Endothelial cell of umbilical vein (primary cell): Measurements from ENCODE around the gene POLR3A. TPM values are rescaled to one million over a fixed set of nuclear protein-coding genes. Genes with fewer than 3 reads are reported as not detected.

Experiments
- BruUV-seq: library from RNA; stranded (reverse); fragments of 400-500 nt; replicated peaks from 2 replicates; lab custom pipeline; 2021; lab: Mats Ljungman, UMichigan
- CTCF ChIA-PET: fragments of 300-600, 350-600 bp; sonication (Branson Sonifier 250); formaldehyde crosslinking; loops from one replicate; lab custom pipeline; 2021; ENCODE audit warnings: antibody characterized with exemption, inconsistent platforms; lab: Charles Lee
- POLR2A ChIA-PET: fragments of 300-600, 350-600 bp; sonication (Branson Sonifier 250); formaldehyde crosslinking; loops from one replicate; lab custom pipeline; 2021; ENCODE audit warnings: antibody characterized with exemption, inconsistent platforms; lab: Charles Lee
- DNase-seq: peaks from one replicate; pipeline ENCODE4 v3.0.0-alpha.2; 2011; ENCODE audit warnings: low read depth, low spot score
- FAIRE-seq: peaks from 2 replicates; lab custom pipeline; 2011; peaks lifted over from hg19 to GRCh38; lab: Jason Lieb, UNC
- H2AFZ ChIP-seq: 2 replicates; pipeline ENCODE4 v1.6.0; 2012; ENCODE audit warnings: low read depth, low read length, control low read depth, inconsistent platforms
- H3K27ac ChIP-seq: 2 replicates; pipeline ENCODE4 v1.5.1; 2011; ENCODE audit warnings: low read depth, mild to moderate bottlenecking, control low read depth, low read length, moderate library complexity; ENCODE audit not compliant: insufficient read depth
- H3K27me3 ChIP-seq, 2 experiments: 2 replicates each; pipeline versions ENCODE4 v1.6.0 to v1.6.1; 2011; ENCODE audit warnings: low read length in 2 of 2, mixed read lengths in 1 of 2; ENCODE audit not compliant: control insufficient read depth in 2 of 2, insufficient read depth in 2 of 2
- H3K36me3 ChIP-seq, 2 experiments: 2 replicates in 1 of 2; 3 replicates in 1 of 2; pipeline ENCODE4 v1.5.1; 2011; ENCODE audit warnings: low read length in 2 of 2, mild to moderate bottlenecking in 1 of 2, moderate library complexity in 1 of 2; ENCODE audit not compliant: control insufficient read depth in 2 of 2, insufficient read depth in 2 of 2; ENCODE audit errors: extremely low read depth in 1 of 2
- H3K4me1 ChIP-seq: 3 replicates; pipeline ENCODE4 v1.5.1; 2011; ENCODE audit warnings: mild to moderate bottlenecking, low read length; ENCODE audit not compliant: control insufficient read depth, insufficient read depth; ENCODE audit errors: extremely low read depth
- H3K4me2 ChIP-seq: 2 replicates; pipeline ENCODE4 v1.6.1; 2011; ENCODE audit warnings: low read length, control low read depth, mixed read lengths; ENCODE audit not compliant: insufficient read depth
- H3K4me3 ChIP-seq, 3 experiments: fragments of 200-600 bp in 1 of 3; sonication (generic), shearing (Covaris generic) in 1 of 3; replicated peaks in 1 of 3; 2 replicates each; pipeline ENCODE4 v1.5.1; 2011 to 2016; ENCODE audit warnings: control low read depth in 3 of 3, low read length in 3 of 3, mild to moderate bottlenecking in 2 of 3, inconsistent platforms in 1 of 3, low read depth in 1 of 3, moderate library complexity in 1 of 3; ENCODE audit not compliant: insufficient read depth in 1 of 3
- H3K79me2 ChIP-seq: 2 replicates; pipeline ENCODE4 v1.6.0; 2012; ENCODE audit warnings: low read length, inconsistent platforms; ENCODE audit not compliant: control insufficient read depth, insufficient read depth
- H3K9ac ChIP-seq: replicated peaks from 2 replicates; pipeline ENCODE3; 2011; ENCODE audit warnings: low read length, control low read depth; ENCODE audit not compliant: insufficient read depth; ENCODE audit errors: extremely low read depth
- H3K9me1 ChIP-seq: replicated peaks from 3 replicates; pipeline ENCODE4 v1.6.0; 2011; ENCODE audit warnings: mild to moderate bottlenecking, low read length; ENCODE audit not compliant: control insufficient read depth, insufficient read depth; ENCODE audit errors: extremely low read depth
- H3K9me3 ChIP-seq: replicated peaks from 2 replicates; pipeline ENCODE4 v1.5.1; 2012; ENCODE audit warnings: low read length, inconsistent platforms; ENCODE audit not compliant: control insufficient read depth, insufficient read depth
- H4K20me1 ChIP-seq: replicated peaks from 2 replicates; pipeline ENCODE3; 2011; ENCODE audit warnings: mild to moderate bottlenecking, low read length; ENCODE audit not compliant: control insufficient read depth, insufficient read depth; ENCODE audit errors: extremely low read depth
- EZH2 ChIP-seq: IDR thresholded peaks from 2 replicates; pipeline ENCODE4 v1.6.1; 2012; ENCODE audit warnings: borderline replicate concordance, low read depth, mild to moderate bottlenecking, moderate library complexity, low read length, inconsistent platforms; ENCODE audit not compliant: severe bottlenecking
- FOS ChIP-seq: IDR thresholded peaks from 2 replicates; pipeline ENCODE4 v1.6.1; 2011; ENCODE audit warnings: mild to moderate bottlenecking, low read length, moderate library complexity, borderline replicate concordance; ENCODE audit not compliant: insufficient read depth
- GATA2 ChIP-seq: IDR thresholded peaks from 2 replicates; pipeline ENCODE4 v1.7.0; 2011; ENCODE audit warnings: low read depth, mild to moderate bottlenecking, moderate library complexity, mixed read lengths, low read length; ENCODE audit not compliant: insufficient read length, insufficient read depth
- JUN ChIP-seq: IDR thresholded peaks from 2 replicates; pipeline ENCODE4 v1.6.1; 2011; ENCODE audit warnings: borderline replicate concordance, low read depth; ENCODE audit not compliant: insufficient read length, insufficient read depth
- MAX ChIP-seq: IDR thresholded peaks from 2 replicates; pipeline ENCODE4 v1.6.1; 2011; ENCODE audit not compliant: insufficient read depth, insufficient read length
- MYC ChIP-seq: IDR thresholded peaks from one replicate; pipeline ENCODE4 v1.6.1; 2011; ENCODE audit warnings: mild to moderate bottlenecking, low read depth, low read length
- POLR2A ChIP-seq: IDR thresholded peaks from 2 replicates; pipeline ENCODE4 v1.6.1; 2012; ENCODE audit warnings: low read depth, mild to moderate bottlenecking, control low read depth, low read length
- POLR2AphosphoS5 ChIP-seq: IDR thresholded peaks from 2 replicates; pipeline ENCODE4 v1.6.1; 2012; ENCODE audit warnings: low read depth, mild to moderate bottlenecking, control low read depth, low read length, moderate library complexity; ENCODE audit not compliant: insufficient read depth
- dilution Hi-C: fragments of 300-500 bp; cut with MboI; formaldehyde crosslinking; loops from one replicate; pipeline ENCODE4 v1.15.0; 2019; ENCODE audit warnings: low sequenced_read_pairs; ENCODE audit not compliant: extremely low pct_ligation_motif_present
- intact Hi-C: fragments of 100-400 bp; cut with micrococcal nuclease; formaldehyde crosslinking; loops from one replicate; pipeline ENCODE4 v1.10.0; 2022
- polyA plus RNA-seq, 4 experiments: library from polyadenylated mRNA; depleted of rRNA in 3 of 4; stranded (reverse) in 3 of 4; unstranded in 1 of 4; fragments of >200 nt; gene quantifications; 2 replicates each; pipeline versions ENCODE4 v1.2.1 to v1.2.3, GENCODE V29; 2011 to 2012; ENCODE audit warnings: missing spikeins in 1 of 4
- total RNA-seq: library from RNA; stranded (reverse); gene quantifications from 2 replicates; pipeline ENCODE4 v1.2.3, GENCODE V29; 2021
- TF ChIP-seq, protein P1 (sequence below), 2 donors: IDR thresholded peaks; 1 replicate in 1 of 2; 2 replicates in 1 of 2; pipeline ENCODE4 v1.5.1; 2011; ENCODE audit warnings: low read length in 2 of 2, mild to moderate bottlenecking in 2 of 2, moderate library complexity in 2 of 2, control low read depth in 1 of 2, inconsistent platforms in 1 of 2, low read depth in 1 of 2; ENCODE audit not compliant: insufficient read depth in 1 of 2; ENCODE audit errors: extremely low read depth in 1 of 2

POLR3A gene
- total and polyA plus RNA-seq, 2 donors (not counting 3 experiments of a cell fraction or from before 2014, with no cell fraction given) = 9.5 to 25.3 TPM

DNA sequence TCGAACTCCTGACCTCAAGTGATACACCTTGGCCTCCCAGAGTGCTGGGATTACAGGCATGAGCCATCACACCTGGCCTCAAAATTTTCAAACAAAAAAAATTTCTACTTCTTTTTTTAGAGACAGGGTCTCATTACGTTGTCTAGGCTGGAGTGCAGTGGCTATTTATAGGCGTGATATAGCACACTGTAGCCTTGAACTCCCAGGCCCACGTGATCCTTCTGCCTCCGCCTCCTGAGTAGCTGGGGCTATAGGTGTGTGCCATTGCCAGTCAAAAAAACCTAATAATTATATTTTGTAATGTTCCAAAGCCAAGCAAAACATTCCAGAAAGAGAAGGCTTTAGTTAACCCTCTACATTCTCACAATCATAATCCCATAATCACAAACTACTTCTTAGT is 13.8 kb downstream of the POLR3A start:
- Histone ChIP-seq H3K4me3 (no peak overlapping the region), H2AFZ (no peak overlapping the region), H3K9me1 (no peaks in the 10 kb centered on the region), H3K79me2 (no peaks in the 10 kb centered on the region), H3K36me3 (peaks cover 26 to 30% of the 10 kb centered on the region in 2 experiments), H4K20me1 (no peaks in the 10 kb centered on the region), H3K4me2 (no peak overlapping the region), H3K27me3 (no peaks in the 10 kb centered on the region), H3K9me3 (no peaks in the 10 kb centered on the region), H3K4me1 (no peaks in the 10 kb centered on the region), H3K9ac (no peak overlapping the region), H3K27ac (no peak overlapping the region)
- CTCF ChIA-PET = no interaction called here
- TF ChIP-seq POLR2A (no peak), POLR2AphosphoS5 (no peak), EZH2 (no peak), JUN (no peak), FOS (no peak), MAX (no peak), MYC (no peak), GATA2 (no peak)
- TF ChIP-seq, protein P1, sequence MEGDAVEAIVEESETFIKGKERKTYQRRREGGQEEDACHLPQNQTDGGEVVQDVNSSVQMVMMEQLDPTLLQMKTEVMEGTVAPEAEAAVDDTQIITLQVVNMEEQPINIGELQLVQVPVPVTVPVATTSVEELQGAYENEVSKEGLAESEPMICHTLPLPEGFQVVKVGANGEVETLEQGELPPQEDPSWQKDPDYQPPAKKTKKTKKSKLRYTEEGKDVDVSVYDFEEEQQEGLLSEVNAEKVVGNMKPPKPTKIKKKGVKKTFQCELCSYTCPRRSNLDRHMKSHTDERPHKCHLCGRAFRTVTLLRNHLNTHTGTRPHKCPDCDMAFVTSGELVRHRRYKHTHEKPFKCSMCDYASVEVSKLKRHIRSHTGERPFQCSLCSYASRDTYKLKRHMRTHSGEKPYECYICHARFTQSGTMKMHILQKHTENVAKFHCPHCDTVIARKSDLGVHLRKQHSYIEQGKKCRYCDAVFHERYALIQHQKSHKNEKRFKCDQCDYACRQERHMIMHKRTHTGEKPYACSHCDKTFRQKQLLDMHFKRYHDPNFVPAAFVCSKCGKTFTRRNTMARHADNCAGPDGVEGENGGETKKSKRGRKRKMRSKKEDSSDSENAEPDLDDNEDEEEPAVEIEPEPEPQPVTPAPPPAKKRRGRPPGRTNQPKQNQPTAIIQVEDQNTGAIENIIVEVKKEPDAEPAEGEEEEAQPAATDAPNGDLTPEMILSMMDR (IDR thresholded peaks at IDR 0.05; ENCODE audit: extremely low read depth in 1 of 2, insufficient read depth in 1 of 2, low read depth in 1 of 2, low read length in 2 of 2) = no peak
- POLR2A ChIA-PET = no interaction called here
- FAIRE-seq (no peak), DNase-seq (no peak)
- intact Hi-C loops = no loop called here
- BruUV-seq = no TSS peak
- dilution Hi-C loops = no loop called here
